Activated CD4-positive, alpha-beta memory T cell treated with anti-CD3 and anti-CD28 coated beads for 36 hours (primary cell): ENCODE results near the gene ASAP2. TPM values are rescaled to one million over a fixed set of nuclear protein-coding genes. Genes with fewer than 3 reads are reported as not detected.

Source experiments
- CTCF ChIA-PET: fragments of 350-600 bp; sonication (Branson Sonifier 250); formaldehyde crosslinking; loops from one replicate; lab custom pipeline; 2021; ENCODE audit warnings: antibody characterized with exemption, inconsistent platforms; lab: Charles Lee
- POLR2A ChIA-PET: fragments of 350-600 bp; sonication (Branson Sonifier 250); formaldehyde crosslinking; loops from one replicate; lab custom pipeline; 2021; ENCODE audit warnings: antibody characterized with exemption; lab: Charles Lee
- DNase-seq: peaks from one replicate; pipeline ENCODE4 v3.0.0-alpha.2; 2020
- H3K27ac Mint-ChIP-seq: one replicate; pipeline ENCODE4 v1.8.0; 2021; ENCODE audit warnings: mixed read lengths
- H3K27me3 Mint-ChIP-seq: one replicate; pipeline ENCODE4 v1.8.0; 2021; ENCODE audit warnings: mixed read lengths
- H3K36me3 Mint-ChIP-seq: one replicate; pipeline ENCODE4 v1.8.0; 2021; ENCODE audit warnings: mixed read lengths
- H3K4me1 Mint-ChIP-seq: one replicate; pipeline ENCODE4 v1.8.0; 2021; ENCODE audit warnings: low read depth, mixed read lengths
- H3K4me3 Mint-ChIP-seq: one replicate; pipeline ENCODE4 v1.8.0; 2021; ENCODE audit warnings: mild to moderate bottlenecking, mixed read lengths
- H3K9me3 Mint-ChIP-seq: one replicate; pipeline ENCODE4 v1.8.0; 2021; ENCODE audit warnings: mixed read lengths
- intact Hi-C: fragments of 100-400 bp; cut with micrococcal nuclease; formaldehyde crosslinking; loops from one replicate; pipeline ENCODE4 v1.15.1; 2023
- total RNA-seq, 2 experiments: library from RNA; stranded (reverse); gene quantifications; one replicate each; pipeline ENCODE4 v1.2.3, GENCODE V29; 2021

The ASAP2 gene
- total RNA-seq, 2 experiments from 2014 or later, result 0.26 to 0.97 TPM

- H3K27ac Mint-ChIP-seq, result no peak overlapping the region
- H3K4me1 Mint-ChIP-seq, result no peaks in the 10 kb centered on the region
- H3K4me3 Mint-ChIP-seq, result no peak overlapping the region
- POLR2A ChIA-PET, result interaction anchor here (0.6 kb wide), 1 partner anchor 12 kb away, joined by 4 read pairs; no protein-coding TSS in a partner anchor
- H3K27me3 Mint-ChIP-seq, result peaks cover 6% of the 10 kb centered on the region
- DNase-seq, result no peak
- CTCF ChIA-PET, result no interaction called here
- intact Hi-C loops, result no loop called here
- H3K36me3 Mint-ChIP-seq, result no peaks in the 10 kb centered on the region
- no peaks in the 10 kb centered on the region for H3K9me3 Mint-ChIP-seq
Measured at GRCh38 chr2:9251154-9252001, 44.8 kb downstream of the ASAP2 start.

- H3K4me1 Mint-ChIP-seq, result no peaks in the 10 kb centered on the region
- H3K27ac Mint-ChIP-seq, result no peak overlapping the region
- intact Hi-C loops, result no loop called here
- no peaks in the 10 kb centered on the region for H3K36me3 Mint-ChIP-seq
- CTCF ChIA-PET, result no interaction called here
- peaks cover 6% of the 10 kb centered on the region for H3K27me3 Mint-ChIP-seq
- no peak for DNase-seq
- no peak overlapping the region for H3K4me3 Mint-ChIP-seq
- no peaks in the 10 kb centered on the region for H3K9me3 Mint-ChIP-seq
- POLR2A ChIA-PET, result no interaction called here
Measured at GRCh38 chr2:9252002-9252357, 45.4 kb downstream of the ASAP2 start.

GRCh38 chr2:9255416-9255815 lies 48.8 kb downstream of the ASAP2 start:
- Mint-ChIP-seq H3K36me3 (no peaks in the 10 kb centered on the region), H3K27ac (no peak overlapping the region), H3K4me3 (no peak overlapping the region), H3K4me1 (no peaks in the 10 kb centered on the region), H3K27me3 (peaks cover 3% of the 10 kb centered on the region), H3K9me3 (no peaks in the 10 kb centered on the region)
- intact Hi-C loops, result no loop called here
- no peak for DNase-seq
- POLR2A ChIA-PET, result no interaction called here
- CTCF ChIA-PET, result interaction anchor here (0.6 kb wide), 1 partner anchor 164 kb away, joined by 3 read pairs; no protein-coding TSS in a partner anchor

- no peaks in the 10 kb centered on the region for H3K4me1 Mint-ChIP-seq
- H3K27ac Mint-ChIP-seq, result no peak overlapping the region
- no peaks in the 10 kb centered on the region for H3K9me3 Mint-ChIP-seq
- ChIA-PET CTCF (interaction anchor here (0.6 kb wide), 1 partner anchor 164 kb away, joined by 3 read pairs; no protein-coding TSS in a partner anchor), POLR2A (no interaction called here)
- intact Hi-C loops, result no loop called here
- peaks cover 3% of the 10 kb centered on the region for H3K27me3 Mint-ChIP-seq
- no peak for DNase-seq
- H3K36me3 Mint-ChIP-seq, result no peaks in the 10 kb centered on the region
- H3K4me3 Mint-ChIP-seq, result no peak overlapping the region
Measured at GRCh38 chr2:9256147-9256546, 49.5 kb downstream of the ASAP2 start.

- Mint-ChIP-seq H3K4me1 (no peaks in the 10 kb centered on the region), H3K27ac (no peak overlapping the region), H3K4me3 (no peak overlapping the region), H3K27me3 (peaks cover 2% of the 10 kb centered on the region), H3K9me3 (no peaks in the 10 kb centered on the region), H3K36me3 (no peaks in the 10 kb centered on the region)
- CTCF ChIA-PET, result no interaction called here
- no peak for DNase-seq
- intact Hi-C loops, result no loop called here
- POLR2A ChIA-PET, result no interaction called here
Measured at GRCh38 chr2:9256570-9257043, 50.0 kb downstream of the ASAP2 start.

GRCh38 chr2:9258501-9258900 lies 51.9 kb downstream of the ASAP2 start:
- POLR2A ChIA-PET, result no interaction called here
- no peak overlapping the region for H3K4me3 Mint-ChIP-seq
- no peaks in the 10 kb centered on the region for H3K4me1 Mint-ChIP-seq
- intact Hi-C loops, result no loop called here
- peaks cover 4% of the 10 kb centered on the region for H3K27me3 Mint-ChIP-seq
- H3K36me3 Mint-ChIP-seq, result no peaks in the 10 kb centered on the region
- no peak for DNase-seq
- no peak overlapping the region for H3K27ac Mint-ChIP-seq
- CTCF ChIA-PET, result no interaction called here
- no peaks in the 10 kb centered on the region for H3K9me3 Mint-ChIP-seq

- intact Hi-C loops, result no loop called here
- CTCF ChIA-PET, result no interaction called here
- POLR2A ChIA-PET, result no interaction called here
- DNase-seq, result no peak
- Mint-ChIP-seq H3K36me3 (no peaks in the 10 kb centered on the region), H3K27me3 (peaks cover 4% of the 10 kb centered on the region), H3K4me3 (no peak overlapping the region), H3K4me1 (no peaks in the 10 kb centered on the region), H3K9me3 (no peaks in the 10 kb centered on the region), H3K27ac (no peak overlapping the region)
Measured at GRCh38 chr2:9258953-9259399, 52.4 kb downstream of the ASAP2 start.

- ChIA-PET CTCF (no interaction called here), POLR2A (no interaction called here)
- Mint-ChIP-seq H3K9me3 (no peaks in the 10 kb centered on the region), H3K36me3 (no peaks in the 10 kb centered on the region), H3K27ac (no peak overlapping the region), H3K4me3 (no peak overlapping the region), H3K4me1 (no peaks in the 10 kb centered on the region), H3K27me3 (peaks cover 3% of the 10 kb centered on the region)
- DNase-seq, result no peak
- intact Hi-C loops, result no loop called here
Measured at GRCh38 chr2:9260464-9260918, 53.9 kb downstream of the ASAP2 start.

GRCh38 chr2:9261231-9261883 lies 54.7 kb downstream of the ASAP2 start:
- ChIA-PET CTCF (no interaction called here), POLR2A (no interaction called here)
- no peaks in the 10 kb centered on the region for H3K4me1 Mint-ChIP-seq
- no peak overlapping the region for H3K27ac Mint-ChIP-seq
- H3K9me3 Mint-ChIP-seq, result no peaks in the 10 kb centered on the region
- H3K4me3 Mint-ChIP-seq, result no peak overlapping the region
- intact Hi-C loops, result no loop called here
- no peak for DNase-seq
- peaks cover 3% of the 10 kb centered on the region for H3K27me3 Mint-ChIP-seq
- no peaks in the 10 kb centered on the region for H3K36me3 Mint-ChIP-seq

GRCh38 chr2:9262671-9263171 lies 56.1 kb downstream of the ASAP2 start:
- Mint-ChIP-seq H3K4me3 (no peak overlapping the region), H3K9me3 (no peaks in the 10 kb centered on the region), H3K4me1 (no peaks in the 10 kb centered on the region)

GRCh38 chr2:9263428-9263827 lies 56.8 kb downstream of the ASAP2 start:
- Mint-ChIP-seq H3K9me3 (no peaks in the 10 kb centered on the region), H3K4me3 (no peak overlapping the region), H3K36me3 (no peaks in the 10 kb centered on the region), H3K27me3 (peaks cover 3% of the 10 kb centered on the region), H3K4me1 (no peaks in the 10 kb centered on the region), H3K27ac (no peak overlapping the region)
- ChIA-PET POLR2A (interaction anchor here (0.6 kb wide), 1 partner anchor 25 kb away, joined by 3 read pairs; no protein-coding TSS in a partner anchor), CTCF (no interaction called here)
- DNase-seq, result no peak
- intact Hi-C loops, result no loop called here

More at GRCh38 chr2:9262671-9263171, 56.1 kb downstream of the ASAP2 start:
- Mint-ChIP-seq H3K36me3 (no peaks in the 10 kb centered on the region), H3K27me3 (peaks cover 3% of the 10 kb centered on the region), H3K27ac (no peak overlapping the region)
- DNase-seq, result no peak
- intact Hi-C loops, result no loop called here
- CTCF ChIA-PET, result no interaction called here
- POLR2A ChIA-PET, result no interaction called here

- DNase-seq, result no peak
- H3K27ac Mint-ChIP-seq, result no peak overlapping the region
- H3K4me1 Mint-ChIP-seq, result no peaks in the 10 kb centered on the region
- H3K36me3 Mint-ChIP-seq, result no peaks in the 10 kb centered on the region
- peaks cover 3% of the 10 kb centered on the region for H3K27me3 Mint-ChIP-seq
- ChIA-PET CTCF (no interaction called here), POLR2A (no interaction called here)
- intact Hi-C loops, result no loop called here
- H3K4me3 Mint-ChIP-seq, result no peak overlapping the region
- H3K9me3 Mint-ChIP-seq, result no peaks in the 10 kb centered on the region
Measured at GRCh38 chr2:9264301-9264700, 57.7 kb downstream of the ASAP2 start.
